Fibroblast of villous mesenchyme (primary cell): ENCODE results near the gene FOXN1. TPM values are rescaled to one million over a fixed set of nuclear protein-coding genes. Genes with fewer than 3 reads are reported as not detected.
"Not testable (repeated sequence)": the region's sequence is repeated elsewhere in the genome, so short reads cannot be mapped to it uniquely, and the experiment has no call there.

Experiments used
- DNase-seq: peaks from one replicate; pipeline ENCODE4 v3.0.0-alpha.2; 2010; ENCODE audit warnings: low read depth
- H3K4me3 ChIP-seq: 2 replicates; pipeline ENCODE4 v1.5.1; 2011; ENCODE audit warnings: low read depth, mild to moderate bottlenecking, low read length
- total RNA-seq: library from RNA; depleted of rRNA; stranded (reverse); fragments of >200 nt; gene quantifications from 2 replicates; pipeline ENCODE4 v1.2.3, GENCODE V29; 2012
- TF ChIP-seq, protein P1 (sequence below): IDR thresholded peaks from 2 replicates; pipeline ENCODE4 v1.5.1; 2012; ENCODE audit warnings: low read depth, mild to moderate bottlenecking, low read length; ENCODE audit not compliant: insufficient read depth

Gene FOXN1
- total RNA-seq, 1 donor, result not detected

DNA sequence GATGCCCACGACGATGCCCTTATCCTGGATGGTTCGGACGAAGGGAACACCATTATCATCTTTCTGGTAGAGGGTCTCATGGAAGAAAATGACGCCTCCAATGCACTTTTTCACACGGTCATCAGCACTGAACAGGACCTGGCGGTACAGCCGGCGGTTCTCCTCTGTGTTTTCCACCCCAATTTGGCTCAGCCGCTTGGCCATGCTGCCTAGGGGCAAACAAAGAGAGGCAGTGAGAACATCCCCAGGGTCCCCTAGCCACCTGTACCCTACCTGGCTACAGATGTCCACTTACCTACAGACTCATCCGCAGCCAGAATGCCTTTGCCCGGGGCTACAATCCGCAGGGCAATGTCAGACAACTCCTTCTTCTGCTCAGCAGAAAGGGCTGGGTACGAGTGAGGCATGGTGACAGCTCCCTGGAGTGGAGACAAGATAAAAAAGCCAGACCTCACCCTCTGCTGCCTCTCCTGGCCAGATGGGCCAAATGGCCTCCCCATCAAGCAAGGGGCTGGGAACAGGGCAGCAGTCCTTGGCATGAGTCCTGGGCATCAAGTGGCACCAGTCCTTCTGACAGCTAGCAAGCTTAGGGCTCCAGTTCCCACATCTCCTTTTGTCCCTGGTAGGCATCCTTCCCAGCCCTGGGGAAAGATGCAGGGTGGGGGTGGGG lies 69.1 kb downstream of the FOXN1 start:
- no peak for DNase-seq
- TF ChIP-seq, protein P1, sequence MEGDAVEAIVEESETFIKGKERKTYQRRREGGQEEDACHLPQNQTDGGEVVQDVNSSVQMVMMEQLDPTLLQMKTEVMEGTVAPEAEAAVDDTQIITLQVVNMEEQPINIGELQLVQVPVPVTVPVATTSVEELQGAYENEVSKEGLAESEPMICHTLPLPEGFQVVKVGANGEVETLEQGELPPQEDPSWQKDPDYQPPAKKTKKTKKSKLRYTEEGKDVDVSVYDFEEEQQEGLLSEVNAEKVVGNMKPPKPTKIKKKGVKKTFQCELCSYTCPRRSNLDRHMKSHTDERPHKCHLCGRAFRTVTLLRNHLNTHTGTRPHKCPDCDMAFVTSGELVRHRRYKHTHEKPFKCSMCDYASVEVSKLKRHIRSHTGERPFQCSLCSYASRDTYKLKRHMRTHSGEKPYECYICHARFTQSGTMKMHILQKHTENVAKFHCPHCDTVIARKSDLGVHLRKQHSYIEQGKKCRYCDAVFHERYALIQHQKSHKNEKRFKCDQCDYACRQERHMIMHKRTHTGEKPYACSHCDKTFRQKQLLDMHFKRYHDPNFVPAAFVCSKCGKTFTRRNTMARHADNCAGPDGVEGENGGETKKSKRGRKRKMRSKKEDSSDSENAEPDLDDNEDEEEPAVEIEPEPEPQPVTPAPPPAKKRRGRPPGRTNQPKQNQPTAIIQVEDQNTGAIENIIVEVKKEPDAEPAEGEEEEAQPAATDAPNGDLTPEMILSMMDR, result no peak
- no peak overlapping the region for H3K4me3 ChIP-seq

GRCh38 chr17:28576016-28576415 lies 69.9 kb downstream of the FOXN1 start:
- DNase-seq, H3K4me3 ChIP-seq: not testable (repeated sequence)

- peak within 1 kb of the TSS; percentile 48 for H3K4me3 ChIP-seq
These were observed 70.8 kb downstream of the FOXN1 start, which contains the start of gene ALDOC for GRCh38 chr17:28576758-28577465. ALDOC (minus strand) TSS chr17:28576895; CDS start chr17:28575532, 1,363 bp downstream.

DNA sequence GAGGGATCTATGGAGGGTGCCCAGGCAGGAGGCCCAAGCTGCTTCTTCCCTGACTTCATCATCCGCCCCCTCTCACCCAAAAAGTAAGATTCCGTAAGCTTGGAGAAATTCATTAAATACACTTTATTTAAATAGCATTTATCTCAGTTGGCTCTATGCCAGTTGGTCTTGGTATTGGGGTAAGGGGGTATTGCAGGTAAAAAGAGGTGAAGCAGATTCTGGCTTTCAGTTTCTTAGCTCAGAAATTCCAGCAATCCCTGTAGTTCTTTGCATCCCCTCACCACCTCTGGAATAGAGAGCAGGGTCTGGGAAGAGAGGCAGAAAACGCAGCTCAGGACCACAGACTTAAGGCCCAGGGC lies 71.3 kb downstream of the FOXN1 start:
- DNase-seq, result no peak
- TF ChIP-seq, protein P1, result no peak
- H3K4me3 ChIP-seq, result no peak overlapping the region

More at GRCh38 chr17:28576758-28577465, 70.8 kb downstream of the FOXN1 start, which contains the start of gene ALDOC:
- DNase-seq, result peak; percentile 91
- TF ChIP-seq, protein P1, result no peak

- DNase-seq, result no peak
- no peak overlapping the region for H3K4me3 ChIP-seq
- TF ChIP-seq, protein P1, result no peak
These were observed 72.4 kb downstream of the FOXN1 start for GRCh38 chr17:28578246-28579195.

GRCh38 chr17:28579526-28579925 lies 73.4 kb downstream of the FOXN1 start:
- DNase-seq, result no peak
- H3K4me3 ChIP-seq, result no peak overlapping the region
- TF ChIP-seq, protein P1, result no peak
